ENCODE results near the gene CCDC50.

CCDC50 gene

DNA sequence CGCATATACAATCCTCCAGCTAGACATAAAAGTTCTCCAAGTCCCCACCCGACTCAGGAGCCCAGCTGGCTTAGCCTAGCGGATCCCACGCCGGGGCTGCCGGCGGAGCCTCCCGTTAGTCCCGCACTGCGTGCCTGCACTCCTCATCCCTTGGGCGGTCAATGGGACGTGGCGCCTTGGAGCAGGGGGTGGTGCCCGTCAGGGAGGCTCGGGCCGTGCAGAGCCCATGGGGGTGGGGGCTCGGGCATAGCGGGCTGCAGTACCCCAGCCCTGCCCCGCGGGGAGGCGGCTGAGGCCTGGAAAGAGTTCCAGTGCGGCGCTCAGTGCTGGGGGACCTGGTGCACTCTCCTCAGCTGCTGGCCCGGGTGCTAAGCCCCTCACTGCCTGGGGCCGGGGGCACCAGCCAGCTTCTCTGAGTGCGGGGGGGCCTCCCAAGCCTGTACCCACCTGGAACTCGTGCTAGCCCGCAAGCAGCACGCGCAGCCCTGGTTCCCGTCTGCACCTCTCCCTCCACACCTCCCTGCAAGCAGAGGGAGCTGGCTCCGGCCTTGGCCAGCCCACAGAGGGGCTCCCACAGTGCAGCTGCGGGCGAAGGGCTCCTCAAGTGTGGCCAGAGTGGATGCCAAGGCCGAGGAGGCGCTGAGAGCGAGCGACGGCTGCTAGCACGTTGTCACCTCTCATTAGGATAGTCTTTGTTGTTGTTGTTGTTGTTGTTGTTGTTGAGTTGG lies 12.2 kb upstream of the CCDC50 start:
- DNase-seq = no peak

DNA sequence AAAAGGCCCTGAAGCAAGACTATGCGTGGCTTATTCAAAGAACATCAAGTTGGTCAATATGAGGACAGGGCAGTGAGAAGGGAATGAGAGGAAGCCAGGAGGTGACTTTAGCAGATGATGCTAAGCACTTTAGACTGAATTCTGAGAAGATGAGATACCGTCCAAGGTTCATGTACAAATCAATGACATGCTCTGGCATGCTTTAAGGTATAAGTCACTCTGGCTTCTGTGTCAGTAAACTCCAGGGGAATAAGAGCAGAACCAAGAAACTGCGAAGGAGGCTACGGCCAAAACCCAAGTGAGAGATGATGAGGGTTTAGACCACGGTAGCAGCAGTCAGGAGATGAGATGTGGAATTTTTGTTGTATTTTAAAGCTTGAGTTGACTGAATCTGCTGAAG lies 8.9 kb upstream of the CCDC50 start:
- no peak for DNase-seq

DNA sequence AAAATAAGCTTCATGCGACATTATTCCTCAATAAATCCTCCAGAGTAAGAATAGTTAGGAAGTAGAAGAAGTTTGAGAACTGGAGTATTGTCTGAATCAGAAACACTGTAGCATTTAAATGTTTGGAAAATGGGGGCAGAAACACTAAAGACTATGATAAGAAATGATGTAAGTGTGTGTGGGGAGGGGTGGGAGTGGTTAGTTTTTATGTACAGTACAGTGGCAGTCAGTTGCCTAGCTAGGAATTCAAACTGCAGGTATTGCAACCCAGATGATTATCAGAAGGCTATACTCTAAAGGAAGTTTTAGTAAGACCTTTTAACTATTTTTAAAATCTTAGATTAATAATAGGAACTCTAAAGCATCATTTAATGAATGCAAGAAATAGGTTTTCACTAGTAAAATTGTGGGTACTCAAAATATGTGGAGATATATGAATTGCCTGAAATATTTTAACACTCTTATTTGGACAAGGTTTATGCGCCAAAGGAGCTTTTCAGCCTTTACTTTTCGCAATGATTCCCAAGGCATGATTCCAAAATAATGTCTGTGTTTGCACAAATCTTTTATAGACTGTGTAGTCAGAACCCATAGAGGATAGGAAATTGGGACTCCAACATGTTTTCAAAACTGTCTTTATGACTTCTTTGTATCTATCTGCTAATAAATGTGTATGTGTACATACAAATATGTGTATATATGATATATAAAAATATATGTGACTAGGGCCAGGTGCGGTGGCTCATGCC lies 8.0 kb upstream of the CCDC50 start:
- no peak for DNase-seq

DNA sequence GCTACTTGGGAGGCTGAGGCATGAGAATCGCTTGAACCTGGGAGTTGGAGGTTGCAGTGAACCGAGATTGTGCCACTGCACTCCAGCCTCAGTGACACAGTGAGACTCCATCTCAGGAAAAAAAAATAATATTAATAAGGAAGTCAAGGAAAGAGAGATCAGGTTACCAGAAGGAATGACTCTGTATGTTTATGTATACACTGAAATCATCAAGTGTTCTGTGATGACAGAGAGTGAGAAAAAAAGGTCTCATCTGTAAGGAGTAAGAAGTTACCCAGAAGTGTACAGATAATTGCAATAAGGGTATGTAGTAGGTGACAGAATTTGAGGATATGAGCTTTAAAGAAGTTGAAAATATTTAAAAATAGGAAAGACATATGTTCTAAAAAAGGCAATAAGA lies 4.3 kb upstream of the CCDC50 start:
- no peak for DNase-seq

DNA sequence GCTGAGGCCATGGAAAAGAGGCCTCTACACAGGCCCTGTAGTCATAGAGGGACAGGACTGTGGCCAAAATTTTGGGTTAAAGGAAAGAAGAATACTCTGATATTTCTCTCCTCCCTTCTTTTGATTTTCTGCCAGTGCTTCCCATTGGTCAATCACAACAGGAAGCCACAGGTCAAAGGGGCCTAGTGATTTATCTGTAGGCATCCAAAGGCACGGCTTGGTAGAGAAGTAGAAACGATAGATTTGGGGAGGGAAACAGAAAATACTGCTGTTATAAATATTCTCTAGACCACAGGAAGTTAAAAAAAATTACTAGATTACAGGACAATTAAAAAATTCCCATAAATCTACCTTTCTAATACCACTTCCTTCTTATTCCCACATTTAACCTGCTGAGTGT lies 1.7 kb upstream of the CCDC50 start:
- DNase-seq = no peak

DNA sequence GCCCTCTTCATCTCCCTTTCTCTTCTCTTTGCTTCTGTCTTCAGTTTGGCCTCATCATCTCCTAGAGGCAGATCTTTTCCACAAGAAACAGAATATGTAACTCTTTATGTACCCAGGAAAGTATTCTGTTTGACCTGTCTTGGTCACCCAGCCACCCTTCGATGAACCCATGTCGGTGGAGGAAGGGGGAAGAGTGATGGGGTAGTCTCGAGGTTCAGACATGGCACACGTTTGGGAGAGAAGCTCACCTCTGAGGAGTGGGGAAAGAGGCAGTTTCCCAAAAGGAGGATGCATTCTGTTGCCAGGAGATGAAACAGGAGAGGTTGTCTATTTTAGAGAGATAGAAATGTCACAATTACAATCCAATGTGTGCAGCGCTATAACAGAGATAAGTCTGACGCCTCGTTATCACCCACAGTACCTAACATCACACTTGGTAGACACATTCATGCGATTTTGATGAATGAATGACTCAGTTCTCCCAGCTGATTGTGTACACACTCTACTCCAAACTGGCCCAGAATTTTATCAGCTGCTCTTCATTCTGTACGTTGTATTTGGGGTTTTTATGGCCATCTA lies 722 bp upstream of the CCDC50 start:
- no peak for DNase-seq

DNA sequence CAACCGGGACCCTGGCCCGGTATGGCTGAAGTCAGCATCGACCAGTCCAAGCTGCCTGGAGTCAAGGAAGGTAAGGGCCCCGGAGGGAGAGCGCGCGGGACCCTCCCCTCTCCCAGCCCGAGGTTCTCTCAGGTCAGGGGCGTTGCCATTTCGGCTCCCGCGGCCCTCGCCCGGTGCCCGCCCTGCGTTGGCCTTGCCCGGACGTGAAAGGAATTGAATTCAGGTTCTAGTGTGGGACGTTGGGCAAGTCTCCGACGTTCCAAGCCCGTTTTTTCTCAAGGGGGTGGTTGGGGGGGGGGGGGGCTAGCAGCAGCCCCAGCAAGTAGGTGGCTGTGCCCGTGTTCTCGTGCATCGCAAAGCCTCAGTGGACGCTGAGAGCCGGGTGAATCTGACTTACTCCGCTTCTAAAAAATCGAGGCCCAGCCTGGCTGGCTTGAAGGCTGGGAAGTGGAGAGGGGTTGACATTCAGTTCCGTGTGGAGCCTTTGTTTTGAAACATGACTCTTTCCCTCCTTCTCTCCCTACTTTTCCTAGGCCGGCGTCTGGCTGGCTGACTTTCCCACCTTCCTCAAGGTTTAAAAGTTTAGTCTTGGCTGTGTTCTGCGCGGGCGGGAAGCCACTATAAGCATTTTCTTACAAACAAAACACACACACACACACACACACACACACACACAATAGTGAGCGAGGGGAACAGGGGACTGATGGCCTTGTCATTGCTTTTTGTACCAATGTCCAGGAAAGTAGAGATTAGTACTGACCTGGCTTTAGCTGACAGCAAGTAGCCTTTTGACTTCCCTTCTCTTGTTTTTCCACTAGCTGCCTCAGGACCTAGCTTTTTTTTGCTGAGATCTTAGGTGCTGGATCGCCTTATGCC lies 698 bp downstream of the CCDC50 start, which contains the start of gene UTS2B:
TSS of gene UTS2B (minus strand) at position 873 of the 876 bp plus-strand sequence. CDS start 48,337 bp downstream, outside the sequence.
- DNase-seq = peak; percentile 18 to 22

DNA sequence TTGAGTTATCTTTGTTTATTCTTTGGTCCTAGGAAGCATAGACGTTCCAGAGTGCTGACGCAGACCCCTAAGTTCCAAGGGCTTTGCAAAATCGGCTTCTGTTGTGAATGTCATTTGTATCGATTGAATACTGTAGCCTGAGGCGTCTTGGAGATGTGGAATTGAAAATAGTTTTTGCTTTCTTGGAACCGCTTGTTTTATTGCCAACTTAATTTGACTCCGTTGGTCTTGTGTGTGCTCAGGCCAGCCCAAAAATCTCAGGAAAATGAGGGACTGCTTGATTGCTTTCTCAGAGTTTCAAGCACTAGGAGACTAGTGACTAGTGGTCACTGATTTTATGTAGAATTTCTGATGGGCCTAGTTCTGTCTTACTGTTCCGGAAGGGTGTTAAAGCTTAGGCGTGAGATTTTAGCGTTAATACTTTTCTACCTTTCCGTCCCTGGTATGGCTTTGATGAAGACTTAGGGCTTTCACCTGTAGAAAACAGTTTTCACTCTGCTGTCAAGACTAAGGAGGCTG lies 1.4 kb downstream of the CCDC50 start:
- DNase-seq = no peak

DNA sequence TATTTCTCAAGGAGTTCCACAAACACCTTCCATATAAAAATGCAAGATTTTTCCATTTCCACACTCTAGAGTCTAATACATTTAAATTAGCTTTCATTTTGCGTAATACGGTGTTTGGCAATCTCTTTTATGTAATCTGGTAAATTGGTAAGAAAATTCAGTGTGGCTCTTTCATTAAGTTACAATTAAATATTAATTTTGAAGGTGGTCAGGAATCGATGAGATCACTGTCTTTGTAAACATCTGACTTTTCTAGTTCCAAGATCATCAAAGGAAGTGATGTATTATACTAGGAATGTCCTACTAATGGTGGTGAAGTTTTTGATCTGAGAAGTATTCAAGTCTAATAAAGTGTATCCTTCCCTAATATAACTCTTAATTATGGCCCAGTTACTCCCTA lies 2.2 kb downstream of the CCDC50 start:
- DNase-seq = peak in 1 of 2 donors; percentile 42

DNA sequence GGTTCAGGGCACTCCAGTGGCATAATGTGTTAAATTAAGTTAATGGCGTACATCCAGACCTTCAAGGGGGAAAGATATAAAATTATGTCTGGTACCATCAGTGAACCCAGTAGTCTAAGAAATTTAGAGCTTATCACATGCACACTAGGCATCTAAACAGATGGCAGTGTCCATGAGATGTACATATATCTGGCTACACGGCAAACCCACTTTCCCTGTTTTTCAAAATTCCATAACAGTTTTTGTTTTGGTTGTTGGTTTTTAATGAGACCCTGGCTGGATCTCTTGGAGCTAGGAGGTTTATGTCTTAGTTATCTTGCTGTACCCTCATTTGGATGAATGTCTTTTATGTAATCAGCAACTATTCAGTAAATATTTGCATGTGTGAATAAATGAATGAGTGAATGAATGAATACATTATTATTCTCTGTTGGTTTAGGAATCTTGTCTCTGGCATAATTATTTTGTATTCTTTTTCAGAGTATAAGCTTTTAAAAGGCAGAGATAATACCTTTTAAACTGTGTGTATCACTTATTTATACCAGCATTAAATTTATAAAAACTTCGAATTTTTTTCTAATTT lies 4.2 kb downstream of the CCDC50 start:
- no peak for DNase-seq

DNA sequence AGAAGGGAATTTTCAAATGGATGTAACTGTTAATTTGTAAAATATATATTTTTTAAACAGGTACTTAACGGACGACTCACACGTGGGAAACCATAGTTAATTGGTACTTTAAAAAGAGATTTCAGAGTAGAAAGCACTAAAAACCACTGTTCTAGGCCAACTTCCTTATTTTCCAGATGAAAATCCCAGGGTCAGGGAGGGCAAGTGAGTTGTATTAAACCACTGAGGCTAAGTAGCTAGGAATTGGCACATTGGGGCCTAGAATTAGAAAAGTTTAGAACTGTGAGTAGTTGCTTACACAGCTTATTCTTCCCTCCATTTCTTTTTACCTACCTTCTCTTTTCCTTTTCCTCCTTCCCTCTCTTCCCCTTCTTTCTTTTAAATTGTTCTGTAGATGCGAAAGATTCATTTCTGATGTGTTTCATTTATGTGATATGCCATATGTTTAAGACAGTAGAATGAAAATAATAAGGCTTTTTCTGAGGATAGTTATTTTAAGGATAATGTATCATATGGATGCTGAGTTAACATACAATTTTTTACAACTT lies 5.2 kb downstream of the CCDC50 start:
- no peak for DNase-seq

DNA sequence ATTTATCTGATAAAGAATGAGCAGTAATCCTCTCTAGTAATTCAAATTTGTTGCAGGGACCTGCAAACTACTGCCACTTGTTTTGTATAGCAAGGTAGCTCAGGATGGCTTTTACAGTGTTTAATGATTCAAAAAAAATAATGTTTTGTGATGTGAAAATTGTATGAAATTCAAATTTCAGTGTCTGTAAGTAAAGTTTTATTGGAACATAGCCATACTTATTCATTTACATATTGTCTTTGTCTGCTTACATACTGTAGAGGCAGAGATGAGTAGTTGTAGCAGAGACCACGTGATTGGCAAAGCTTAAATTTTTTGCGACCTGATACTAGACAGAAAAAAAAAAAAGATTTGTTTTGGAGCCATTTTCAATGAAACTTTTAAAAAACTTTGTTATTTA lies 7.6 kb downstream of the CCDC50 start:
- no peak for DNase-seq

DNA sequence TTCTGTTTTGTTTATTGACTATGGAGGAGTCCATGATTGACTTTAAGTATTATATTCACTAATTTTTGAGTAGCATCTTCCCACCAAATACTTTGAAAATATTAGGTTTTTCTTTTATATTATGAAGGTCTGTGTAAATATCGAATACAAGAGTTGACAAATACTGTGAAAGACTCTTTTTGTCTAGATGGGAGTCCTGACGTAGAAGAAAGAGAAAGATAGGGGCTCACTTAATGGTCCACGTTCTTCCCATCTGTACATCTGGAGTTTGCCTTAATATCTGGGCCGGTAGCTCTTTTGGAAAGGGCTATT lies 8.9 kb downstream of the CCDC50 start:
- no peak for DNase-seq

DNA sequence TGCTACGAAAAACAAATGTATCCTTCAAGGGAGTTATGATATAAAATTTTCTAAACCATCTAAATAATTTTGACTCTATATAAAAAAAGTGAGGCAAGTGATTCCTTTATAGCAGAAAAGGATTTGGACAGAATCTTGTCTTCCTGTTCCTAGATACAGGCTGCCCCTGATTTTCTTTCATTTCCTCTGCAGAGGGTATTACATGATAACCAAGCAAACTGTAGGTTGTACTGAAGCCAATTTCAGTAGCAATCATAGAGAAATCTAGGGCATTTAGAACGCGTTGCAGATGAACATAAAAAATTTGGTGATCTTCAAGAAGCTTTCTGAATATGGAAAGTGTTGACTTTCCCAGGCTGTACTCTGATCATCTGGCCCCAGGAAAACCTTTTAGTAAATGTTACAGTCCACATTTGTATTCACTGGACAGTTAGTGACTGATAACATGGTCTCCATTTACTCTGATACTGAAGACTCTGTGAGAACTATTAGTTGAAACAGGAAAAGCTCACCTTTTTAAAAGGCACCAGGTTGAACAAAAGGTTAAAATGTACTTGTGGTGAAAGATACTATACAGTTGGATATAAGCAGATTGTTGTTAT lies 10.2 kb downstream of the CCDC50 start:
- DNase-seq = peak in 1 of 2 donors; percentile 14

DNA sequence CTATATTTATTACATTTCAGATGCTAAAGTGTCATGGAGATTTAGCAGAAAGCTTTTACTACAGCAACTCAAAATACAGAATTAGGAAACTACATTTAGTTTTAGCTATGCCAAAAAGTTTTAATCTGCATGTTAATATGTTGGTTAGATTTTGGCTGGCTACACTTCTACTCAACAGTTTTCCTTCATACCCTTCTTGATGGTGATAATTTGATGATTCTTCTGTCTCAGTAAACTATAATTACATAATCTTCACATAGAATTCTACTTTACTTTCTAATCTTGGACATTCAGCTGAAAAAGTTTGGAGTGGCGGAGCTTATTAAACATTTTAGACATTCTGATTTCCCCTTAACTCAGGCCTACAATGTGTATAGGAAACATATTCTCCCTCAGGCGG lies 11.2 kb downstream of the CCDC50 start:
- DNase-seq = no peak

DNA sequence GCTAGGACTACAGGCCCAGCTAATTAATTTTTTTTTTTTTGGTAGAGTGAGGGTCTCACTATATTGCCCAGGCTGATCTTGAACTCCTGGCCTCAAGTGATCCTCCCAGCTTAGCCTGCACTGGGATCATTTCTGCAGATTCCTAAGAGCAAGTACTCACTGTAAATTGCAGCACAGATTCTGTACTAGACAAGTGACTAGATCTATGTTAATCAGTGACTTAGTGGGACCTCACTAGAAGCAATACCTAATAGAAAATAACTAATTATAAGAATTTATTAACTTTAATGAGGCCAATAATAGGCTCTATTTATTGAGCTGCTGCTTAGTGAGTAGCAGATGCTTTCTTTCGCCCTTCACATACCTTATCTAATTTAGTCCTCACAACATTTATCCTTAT lies 11.8 kb downstream of the CCDC50 start:
- DNase-seq = no peak

DNA sequence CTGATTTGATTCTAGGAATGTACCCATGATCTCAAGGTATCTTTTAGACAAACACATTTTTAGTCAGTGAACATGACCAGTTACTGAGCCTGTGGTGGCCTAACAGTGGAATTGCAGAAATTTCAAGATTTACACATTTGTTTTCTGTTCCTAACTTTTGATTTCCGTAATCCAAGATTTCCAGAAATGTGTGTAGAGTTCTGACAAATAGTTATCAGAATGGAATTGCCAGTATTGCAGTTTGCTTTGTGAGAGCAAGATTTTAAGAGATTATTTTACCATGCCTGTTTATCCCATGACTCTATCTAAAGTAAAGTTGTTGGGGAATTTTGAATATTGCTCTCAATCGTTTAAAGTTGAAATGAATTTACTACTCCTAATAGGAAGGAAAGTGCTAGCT lies 12.8 kb downstream of the CCDC50 start:
- DNase-seq = no peak

DNA sequence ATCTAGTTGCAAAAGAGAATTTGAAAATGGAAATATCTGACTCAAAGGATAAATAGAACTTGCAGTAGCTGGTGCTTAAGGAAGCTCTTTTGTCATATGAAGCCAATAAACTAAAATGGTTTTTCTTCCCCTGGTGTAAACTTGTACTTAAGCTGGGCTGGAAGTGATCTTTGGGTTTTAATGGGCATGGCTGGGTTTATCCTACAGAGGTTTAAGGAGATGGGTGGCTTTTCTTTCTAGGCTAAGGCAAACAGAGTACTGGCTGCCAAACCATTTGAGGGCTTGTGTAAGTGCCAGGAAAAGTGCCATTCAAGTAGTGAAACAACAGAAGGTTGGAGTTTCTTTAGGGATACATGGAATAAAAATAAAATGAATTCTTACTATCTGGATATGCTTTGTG lies 13.2 kb downstream of the CCDC50 start:
- no peak for DNase-seq

DNA sequence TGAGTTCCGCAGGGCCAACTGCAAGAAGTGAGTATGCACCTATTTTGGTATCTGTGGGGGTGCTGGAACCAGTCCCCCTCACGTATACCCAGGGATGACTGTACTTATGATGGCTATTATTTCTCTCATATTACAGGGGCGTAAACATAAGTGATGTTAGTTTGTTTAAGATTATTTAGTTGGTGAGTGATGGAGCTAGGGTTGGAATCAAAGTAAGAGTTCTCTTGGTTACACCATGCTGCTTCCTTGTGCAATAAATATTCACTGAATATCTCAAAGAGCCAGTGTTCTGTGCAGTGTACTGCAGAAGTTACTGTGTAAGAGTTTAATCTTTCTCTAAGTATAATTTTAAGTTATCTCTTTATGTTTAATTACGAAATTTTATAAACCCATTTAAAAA lies 13.9 kb downstream of the CCDC50 start:
- no peak for DNase-seq

DNA sequence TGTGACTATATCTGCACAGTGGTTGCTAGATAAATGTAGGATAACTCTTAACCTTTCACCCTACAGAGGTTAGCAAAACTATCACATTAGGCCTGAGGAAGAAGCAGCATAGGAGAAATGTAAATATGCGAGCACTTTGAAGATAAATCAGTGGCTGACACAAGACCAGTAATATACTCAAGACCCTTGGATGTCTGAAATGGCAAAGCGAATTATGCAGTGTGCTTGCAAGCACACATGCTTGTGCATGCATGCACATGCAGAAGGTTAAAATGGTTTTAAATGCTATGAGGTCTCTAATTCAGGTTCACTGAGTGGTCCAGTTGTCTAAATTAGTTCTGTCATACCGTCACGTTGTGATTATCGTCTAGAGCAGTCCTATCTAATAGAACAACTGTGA lies 14.7 kb downstream of the CCDC50 start:
- DNase-seq = no peak

DNA sequence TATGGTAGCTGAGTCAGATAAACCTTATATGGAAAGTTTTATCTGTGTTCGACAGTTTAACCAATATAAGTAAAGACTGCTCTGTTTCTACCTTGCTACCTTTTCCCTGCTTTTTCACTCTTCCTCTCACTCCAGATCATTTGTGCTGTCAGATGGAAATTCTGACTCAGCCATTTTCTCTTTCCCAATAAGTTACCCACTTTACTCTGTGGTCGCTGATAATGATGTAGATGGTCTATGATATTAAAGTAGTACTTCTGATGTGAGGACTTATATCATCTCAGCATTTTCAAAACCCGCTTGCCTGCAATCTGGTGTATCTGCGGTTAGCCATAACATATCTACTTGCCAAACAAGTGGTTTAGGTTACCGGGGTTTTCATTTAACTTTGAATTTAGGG lies 16.1 kb downstream of the CCDC50 start:
- DNase-seq = no peak

DNA sequence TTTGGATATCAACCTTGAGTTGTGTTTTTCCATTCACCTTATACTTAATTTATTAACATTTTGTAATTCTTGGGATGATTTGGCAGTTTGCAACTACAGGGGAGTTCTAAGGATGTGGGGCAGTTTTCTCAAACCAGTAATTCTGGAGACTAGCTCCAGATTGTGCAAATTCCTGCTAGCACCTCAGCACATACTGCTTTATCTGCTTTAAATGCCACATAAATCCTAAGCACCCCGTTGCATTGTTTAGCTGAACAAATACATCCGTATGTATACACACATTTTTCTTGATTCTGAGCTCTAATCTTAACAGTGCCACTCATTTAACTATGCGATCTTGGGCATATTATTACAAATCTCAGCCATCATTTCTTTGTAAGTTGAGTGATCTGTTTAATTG lies 18.0 kb downstream of the CCDC50 start:
- no peak for DNase-seq

Measured in inflammatory macrophage (primary cell).